GM18499 (cell line): ENCODE results near the gene OR51S1.
"Not testable (repeated sequence)": the region's sequence is repeated elsewhere in the genome, so short reads cannot be mapped to it uniquely, and the experiment has no call there.

Experiments used
- ATAC-seq: cut with Tn5 transposase; IDR thresholded peaks from one replicate; pipeline ENCODE4 v1.9.1; 2021; ENCODE audit warnings: moderate number of reproducible peaks; ENCODE audit not compliant: insufficient read depth, unreplicated experiment

Gene OR51S1

DNA sequence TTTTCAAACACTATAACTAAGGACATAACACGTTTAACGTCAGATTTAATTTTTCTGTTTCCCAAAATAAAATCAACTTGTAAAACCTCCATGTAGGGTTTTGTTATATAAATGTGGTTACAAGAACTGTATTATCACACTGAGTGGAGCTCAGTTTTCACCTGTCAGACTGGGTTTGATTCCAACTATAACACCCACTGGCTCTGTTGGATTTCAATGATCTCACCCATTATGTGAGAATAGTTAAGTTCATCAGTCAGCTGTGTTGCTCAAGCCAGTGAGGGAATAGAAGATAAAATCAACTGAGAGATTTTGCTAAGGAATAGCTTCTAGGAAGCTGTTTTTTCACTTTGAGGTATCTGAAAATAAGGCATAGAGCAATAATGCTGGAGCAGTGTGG lies 39.8 kb downstream of the OR51S1 start:
- no peak for ATAC-seq

GRCh38 chr11:4808476-4808875 lies 40.5 kb downstream of the OR51S1 start:
- ATAC-seq = no peak

- ATAC-seq = no peak
Measured at GRCh38 chr11:4804280-4804679, 44.7 kb downstream of the OR51S1 start, which contains the start of gene OR52R1. Gene OR52R1, minus strand, starts transcription at chr11:4804380. Its CDS starts 0 bp downstream, at chr11:4804380.

- ATAC-seq = not testable (repeated sequence)
Measured at GRCh38 chr11:4801316-4801715, 47.7 kb downstream of the OR51S1 start.

DNA sequence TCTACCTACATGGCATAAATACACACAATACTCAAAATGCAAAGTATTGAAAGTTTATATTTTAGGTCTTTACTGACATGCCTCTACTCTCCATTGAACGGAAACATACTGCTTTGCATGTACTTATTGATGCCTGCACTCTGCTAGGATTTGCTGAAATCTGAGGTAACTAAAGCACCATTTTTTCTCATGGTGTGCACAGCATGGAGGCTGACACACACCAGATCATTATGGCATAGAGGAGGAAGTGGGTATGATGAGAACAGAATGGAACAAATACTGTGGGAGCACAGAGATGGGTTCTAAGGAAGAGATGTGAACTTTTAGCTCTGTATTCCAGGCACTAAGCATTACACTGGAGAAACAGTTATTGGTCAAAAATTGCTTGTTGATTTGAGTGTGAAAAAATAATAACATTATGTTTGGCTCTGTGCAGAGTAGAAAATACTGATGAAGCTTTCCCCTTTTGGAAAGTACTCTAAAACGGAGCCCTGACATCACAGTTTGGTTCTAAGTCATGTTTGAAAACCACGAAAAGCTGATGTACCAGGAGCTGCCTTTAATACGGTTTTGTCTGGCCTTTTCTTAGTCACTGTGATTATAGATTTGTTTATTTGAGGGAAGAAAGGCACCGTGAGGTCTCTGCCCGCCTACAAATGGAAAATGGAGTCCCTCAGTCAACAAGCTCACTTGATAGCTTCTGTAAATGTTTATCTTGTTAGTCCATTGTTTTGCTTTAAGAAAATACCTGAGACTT lies 50.4 kb downstream of the OR51S1 start:
- ATAC-seq = no peak
